CD4-positive, alpha-beta T cell (primary cell): ENCODE measurements around the gene CFP. TPM values are rescaled to one million over a fixed set of nuclear protein-coding genes. Genes with fewer than 3 reads are reported as not detected.

ENCODE experiments used
- ATAC-seq: fragments of 200-7000 bp; cut with Tn5 transposase; one replicate; pipeline ENCODE4 v1.10.0; 2022; ENCODE audit warnings: mild to moderate bottlenecking; ENCODE audit not compliant: poor library complexity
- CTCF ChIA-PET: fragments of 350-600 bp; sonication (Branson Sonifier 250); formaldehyde crosslinking; loops from one replicate; lab custom pipeline; 2021; ENCODE audit warnings: antibody characterized with exemption, inconsistent platforms; lab: Charles Lee
- POLR2A ChIA-PET: fragments of 350-600 bp; sonication (Branson Sonifier 250); formaldehyde crosslinking; loops from one replicate; lab custom pipeline; 2021; ENCODE audit warnings: antibody characterized with exemption, inconsistent platforms; lab: Charles Lee
- DNase-seq, 14 experiments: peaks; one replicate each; pipeline ENCODE4 v3.0.0-alpha.2; 2013 to 2020; ENCODE audit warnings: mixed read lengths in 2 of 14
- H3K27ac ChIP-seq, 2 donors: one replicate each; pipeline versions ENCODE4 v1.5.1 to v1.7.0; 2013; ENCODE audit warnings: low read length in 2 of 2, low read depth in 1 of 2, mild to moderate bottlenecking in 1 of 2
- H3K27me3 ChIP-seq, 2 experiments: 1 replicate in 1 of 2; 2 replicates in 1 of 2; pipeline versions ENCODE4 v1.6.1 to v1.7.0; 2013; ENCODE audit warnings: low read length in 2 of 2, control low read depth in 1 of 2, mild to moderate bottlenecking in 1 of 2, moderate library complexity in 1 of 2; ENCODE audit not compliant: insufficient read depth in 2 of 2, control insufficient read depth in 1 of 2
- H3K36me3 ChIP-seq: one replicate; pipeline ENCODE4 v1.6.1; 2013; ENCODE audit warnings: low read length, control low read depth; ENCODE audit not compliant: insufficient read depth
- H3K4me1 ChIP-seq: one replicate; pipeline ENCODE4 v1.6.1; 2013; ENCODE audit warnings: low read length, control low read depth; ENCODE audit not compliant: insufficient read depth
- H3K4me3 ChIP-seq: one replicate; pipeline ENCODE4 v1.5.1; 2013; ENCODE audit warnings: mild to moderate bottlenecking, low read length, moderate library complexity
- H3K9me3 ChIP-seq, 2 experiments: 1 replicate in 1 of 2; 2 replicates in 1 of 2; pipeline versions ENCODE4 v1.6.1 to v1.7.0; 2013; ENCODE audit warnings: low read length in 2 of 2, mild to moderate bottlenecking in 2 of 2, control low read depth in 1 of 2, moderate library complexity in 1 of 2; ENCODE audit not compliant: control insufficient read depth in 1 of 2, insufficient read depth in 1 of 2
- H3K27ac Mint-ChIP-seq: one replicate; pipeline ENCODE4 v1.8.0; 2020; ENCODE audit warnings: mixed read lengths
- H3K27me3 Mint-ChIP-seq: one replicate; pipeline ENCODE4 v1.8.0; 2021; ENCODE audit warnings: mixed read lengths
- H3K36me3 Mint-ChIP-seq: one replicate; pipeline ENCODE4 v1.8.0; 2021; ENCODE audit warnings: low read depth, mixed read lengths
- H3K4me1 Mint-ChIP-seq: one replicate; pipeline ENCODE4 v1.8.0; 2021; ENCODE audit warnings: low read depth, mixed read lengths
- H3K4me3 Mint-ChIP-seq: one replicate; pipeline ENCODE4 v1.8.0; 2020; ENCODE audit warnings: mild to moderate bottlenecking, mixed read lengths
- H3K9me3 Mint-ChIP-seq: one replicate; pipeline ENCODE4 v1.8.0; 2020; ENCODE audit warnings: mixed read lengths
- intact Hi-C, 2 experiments: fragments of 100-400 bp; cut with DNase I in 1 of 2; cut with micrococcal nuclease in 1 of 2; formaldehyde crosslinking; loops; one replicate each; pipeline versions ENCODE4 v1.15.1 to v1.9.0; 2023 to 2025; cut with DNase I, micrococcal nuclease
- total RNA-seq, 174 experiments: library from RNA in 2 of 174; stranded (reverse) in 2 of 174; gene quantifications; one replicate each; pipeline ENCODE4 v1.2.3 and lab custom pipeline; 2021 to 2026
- TF ChIP-seq, protein P1 (sequence below): fragments of 200-600 bp; IDR thresholded peaks from one replicate; pipeline ENCODE4 v1.8.0; 2022; ENCODE audit warnings: antibody characterized with exemption, mild to moderate bottlenecking

The CFP gene
- total RNA-seq, 2 experiments from 2014 or later = 18.3 to 18.6 TPM

DNA sequence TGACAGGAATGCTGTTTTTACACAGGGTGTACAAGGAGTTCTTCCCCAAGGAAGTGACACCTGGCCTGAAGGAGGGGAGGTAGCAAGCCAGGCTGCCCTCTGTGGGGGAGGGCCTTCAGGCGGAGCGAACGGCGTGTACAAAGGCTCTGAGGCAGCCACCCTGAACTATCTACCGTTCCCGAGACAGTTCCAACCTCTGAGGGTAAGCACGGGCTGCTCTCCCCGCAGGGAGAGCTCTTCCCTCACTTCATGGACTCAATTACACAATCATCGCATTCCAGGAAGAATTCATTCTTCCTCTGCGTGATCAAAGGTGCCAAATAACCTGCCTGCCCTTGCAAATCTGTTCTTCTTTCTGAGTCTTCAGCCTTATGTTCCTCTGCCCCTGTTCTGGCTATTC is 15.8 kb upstream of the CFP start:
- peaks cover 45% of the 10 kb centered on the region for H3K4me1 Mint-ChIP-seq
- peaks cover 25% of the 10 kb centered on the region for H3K4me1 ChIP-seq

DNA sequence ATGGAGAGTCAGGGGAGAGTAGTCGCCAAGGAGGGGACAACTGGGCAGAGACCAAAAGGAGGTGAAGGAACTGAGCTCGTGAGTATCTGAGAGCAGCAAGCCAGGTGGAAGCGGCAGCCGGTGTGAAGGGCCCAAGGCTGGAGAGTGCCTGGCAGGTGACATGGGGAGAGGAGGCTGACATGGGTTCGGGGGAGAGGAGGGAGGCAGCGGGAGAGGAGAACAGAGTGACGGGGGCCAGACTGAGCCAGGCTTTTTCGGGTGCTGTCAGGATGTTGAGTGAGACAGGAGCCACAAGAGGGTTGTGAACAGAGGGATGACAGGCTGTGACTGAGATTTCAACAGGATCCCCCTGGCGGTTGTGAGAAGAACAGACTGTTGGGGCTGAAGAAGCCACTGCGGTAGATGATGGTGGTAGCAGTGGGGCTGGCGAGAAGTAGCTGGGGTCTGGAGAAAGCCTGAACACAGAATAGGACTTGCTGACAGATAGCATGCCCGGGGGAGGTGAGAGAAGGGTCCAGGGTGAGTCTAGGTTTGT is 14.9 kb upstream of the CFP start:
- DNase-seq = peak in 3 of 14 experiments; percentile 24 to 48 (median 37)
- intact Hi-C loops = loop anchor here in 1 of 2 experiments (2.0 to 10.0 kb wide), 4 partner anchors 82 to 452 kb away; partner anchors contain the start of gene UBA1
- H3K4me3 ChIP-seq = no peak overlapping the region
- peaks cover 25% of the 10 kb centered on the region for H3K4me1 ChIP-seq
- TF ChIP-seq, protein P1, sequence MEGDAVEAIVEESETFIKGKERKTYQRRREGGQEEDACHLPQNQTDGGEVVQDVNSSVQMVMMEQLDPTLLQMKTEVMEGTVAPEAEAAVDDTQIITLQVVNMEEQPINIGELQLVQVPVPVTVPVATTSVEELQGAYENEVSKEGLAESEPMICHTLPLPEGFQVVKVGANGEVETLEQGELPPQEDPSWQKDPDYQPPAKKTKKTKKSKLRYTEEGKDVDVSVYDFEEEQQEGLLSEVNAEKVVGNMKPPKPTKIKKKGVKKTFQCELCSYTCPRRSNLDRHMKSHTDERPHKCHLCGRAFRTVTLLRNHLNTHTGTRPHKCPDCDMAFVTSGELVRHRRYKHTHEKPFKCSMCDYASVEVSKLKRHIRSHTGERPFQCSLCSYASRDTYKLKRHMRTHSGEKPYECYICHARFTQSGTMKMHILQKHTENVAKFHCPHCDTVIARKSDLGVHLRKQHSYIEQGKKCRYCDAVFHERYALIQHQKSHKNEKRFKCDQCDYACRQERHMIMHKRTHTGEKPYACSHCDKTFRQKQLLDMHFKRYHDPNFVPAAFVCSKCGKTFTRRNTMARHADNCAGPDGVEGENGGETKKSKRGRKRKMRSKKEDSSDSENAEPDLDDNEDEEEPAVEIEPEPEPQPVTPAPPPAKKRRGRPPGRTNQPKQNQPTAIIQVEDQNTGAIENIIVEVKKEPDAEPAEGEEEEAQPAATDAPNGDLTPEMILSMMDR = no peak
- Mint-ChIP-seq H3K4me3 (no peak overlapping the region), H3K4me1 (peaks cover 44% of the 10 kb centered on the region), H3K36me3 (peaks cover 74% of the 10 kb centered on the region), H3K9me3 (no peaks in the 10 kb centered on the region), H3K27me3 (no peaks in the 10 kb centered on the region), H3K27ac (peak overlapping the region; percentile 49)
- peak; percentile 61 for ATAC-seq
- no peaks in the 10 kb centered on the region for H3K9me3 ChIP-seq
- H3K36me3 ChIP-seq = peaks cover 32% of the 10 kb centered on the region
- no peaks in the 10 kb centered on the region for H3K27me3 ChIP-seq
- no peak overlapping the region for H3K27ac ChIP-seq
- CTCF ChIA-PET = interaction anchor here (1.0 to 1.2 kb wide), 3 partner anchors 14 to 31 kb away, joined by 3 read pairs; no protein-coding TSS in a partner anchor
- POLR2A ChIA-PET = interaction anchor here (1.0 to 1.9 kb wide), 3 partner anchors 21 to 454 kb away, joined by 3 to 6 read pairs (median 4); no protein-coding TSS in a partner anchor

More for the DNA sequence above, 15.8 kb upstream of the CFP start:
- H3K4me3 Mint-ChIP-seq = no peak overlapping the region
- Histone ChIP-seq H3K36me3 (peaks cover 23% of the 10 kb centered on the region), H3K27ac (no peak overlapping the region), H3K9me3 (no peaks in the 10 kb centered on the region), H3K27me3 (no peaks in the 10 kb centered on the region), H3K4me3 (no peak overlapping the region)
- intact Hi-C loops = loop anchor here in 1 of 2 experiments (2.0 to 10.0 kb wide), 4 partner anchors 83 to 453 kb away; partner anchors contain the start of gene UBA1
- H3K36me3 Mint-ChIP-seq = peaks cover 67% of the 10 kb centered on the region
- TF ChIP-seq, protein P1 = no peak
- no peaks in the 10 kb centered on the region for H3K9me3 Mint-ChIP-seq
- CTCF ChIA-PET = interaction anchor here (1.1 kb wide), 1 partner anchor 15 kb away, joined by 3 read pairs; no protein-coding TSS in a partner anchor
- no peak overlapping the region for H3K27ac Mint-ChIP-seq
- ATAC-seq = no peak
- no peaks in the 10 kb centered on the region for H3K27me3 Mint-ChIP-seq
- POLR2A ChIA-PET = no interaction called here
- DNase-seq = no peak

DNA sequence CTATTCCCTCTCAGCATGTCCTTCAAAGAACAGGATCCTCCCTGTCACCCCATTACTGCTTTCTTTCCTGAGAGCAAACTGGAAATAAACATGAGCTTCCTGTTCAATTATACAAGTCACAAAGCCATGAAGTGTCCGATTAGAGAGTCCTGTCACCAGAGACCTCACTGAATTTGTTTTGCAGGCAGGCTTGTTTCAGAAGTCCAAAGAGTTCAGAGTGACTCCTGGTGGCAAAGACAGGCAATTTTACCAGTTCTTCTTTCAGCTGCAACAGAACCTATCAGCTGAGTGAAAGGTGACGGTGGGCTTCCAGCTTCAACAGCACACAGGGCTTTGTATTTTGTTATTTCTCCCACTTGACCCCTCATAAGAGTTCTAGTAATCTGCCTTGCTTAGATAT is 14.2 kb upstream of the CFP start:
- Mint-ChIP-seq H3K27ac (no peak overlapping the region), H3K36me3 (peaks cover 74% of the 10 kb centered on the region), H3K4me1 (peaks cover 37% of the 10 kb centered on the region), H3K4me3 (no peak overlapping the region), H3K9me3 (no peaks in the 10 kb centered on the region), H3K27me3 (no peaks in the 10 kb centered on the region)
- CTCF ChIA-PET = interaction anchor here (1.0 to 1.2 kb wide), 2 partner anchors 15 to 30 kb away, joined by 3 read pairs; no protein-coding TSS in a partner anchor
- POLR2A ChIA-PET = interaction anchor here (1.0 to 1.9 kb wide), 3 partner anchors 20 to 453 kb away, joined by 3 to 6 read pairs (median 4); no protein-coding TSS in a partner anchor
- intact Hi-C loops = loop anchor here in 1 of 2 experiments (2.0 to 10.0 kb wide), 2 partner anchors 81 to 259 kb away; no protein-coding TSS in a partner anchor
- Histone ChIP-seq H3K27ac (no peak overlapping the region), H3K27me3 (no peaks in the 10 kb centered on the region), H3K4me1 (peaks cover 18% of the 10 kb centered on the region), H3K9me3 (no peaks in the 10 kb centered on the region), H3K36me3 (peaks cover 38% of the 10 kb centered on the region), H3K4me3 (no peak overlapping the region)
- no peak for ATAC-seq
- DNase-seq = peak in 2 of 14 experiments; percentile 42 to 43
- TF ChIP-seq, protein P1 = no peak
